Fibroblast of lung (primary cell): Measurements from ENCODE around the gene SPATC1L. TPM values are rescaled to one million over a fixed set of nuclear protein-coding genes. Genes with fewer than 3 reads are reported as not detected.

ENCODE experiments used
- DNase-seq, 2 donors: peaks; one replicate each; pipeline versions ENCODE4 v3.0.0 to v3.0.0-alpha.2; 2010; ENCODE audit warnings: low read depth in 2 of 2
- H2AFZ ChIP-seq: 2 replicates; pipeline ENCODE4 v1.5.1; 2012; ENCODE audit warnings: low read length, control low read depth, inconsistent platforms
- H3K27ac ChIP-seq: 2 replicates; pipeline ENCODE4 v1.5.1; 2011; ENCODE audit warnings: low read length, control low read depth; ENCODE audit not compliant: insufficient read depth
- H3K27me3 ChIP-seq: 2 replicates; pipeline ENCODE4 v1.5.1; 2011; ENCODE audit warnings: mild to moderate bottlenecking, low read length; ENCODE audit not compliant: control insufficient read depth, insufficient read depth
- H3K36me3 ChIP-seq: 2 replicates; pipeline ENCODE4 v1.5.1; 2011; ENCODE audit warnings: low read length; ENCODE audit not compliant: control insufficient read depth, insufficient read depth
- H3K4me1 ChIP-seq: 2 replicates; pipeline ENCODE4 v1.5.1; 2011; ENCODE audit warnings: low read length; ENCODE audit not compliant: control insufficient read depth, insufficient read depth; ENCODE audit errors: extremely low read depth
- H3K4me2 ChIP-seq: 2 replicates; pipeline ENCODE4 v1.5.1; 2011; ENCODE audit warnings: low read length, control low read depth; ENCODE audit not compliant: insufficient read depth; ENCODE audit errors: extremely low read depth
- H3K4me3 ChIP-seq, 4 experiments: fragments of 200-600 bp in 1 of 4; sonication (generic) in 1 of 4; replicated peaks in 1 of 4; 2 replicates each; pipeline ENCODE4 v1.5.1; 2011 to 2016; ENCODE audit warnings: low read length in 4 of 4, low read depth in 3 of 4, mild to moderate bottlenecking in 3 of 4, control low read depth in 2 of 4, inconsistent platforms in 1 of 4, mixed read lengths in 1 of 4; ENCODE audit not compliant: insufficient read depth in 1 of 4; ENCODE audit errors: control extremely low read depth in 1 of 4
- H3K79me2 ChIP-seq: 2 replicates; pipeline ENCODE4 v1.5.1; 2012; ENCODE audit warnings: mild to moderate bottlenecking, low read length, inconsistent platforms; ENCODE audit not compliant: control insufficient read depth, insufficient read depth
- H3K9ac ChIP-seq: 2 replicates; pipeline ENCODE4 v1.5.1; 2011; ENCODE audit warnings: mild to moderate bottlenecking, low read length, control low read depth; ENCODE audit not compliant: insufficient read depth
- H3K9me3 ChIP-seq: 2 replicates; pipeline ENCODE4 v1.5.1; 2012; ENCODE audit warnings: low read depth, low read length; ENCODE audit not compliant: control insufficient read depth, insufficient read depth
- H4K20me1 ChIP-seq: 2 replicates; pipeline ENCODE4 v1.5.1; 2011; ENCODE audit warnings: low read length; ENCODE audit not compliant: control insufficient read depth, insufficient read depth; ENCODE audit errors: extremely low read depth
- EZH2 ChIP-seq: IDR thresholded peaks from 2 replicates; pipeline ENCODE4 v1.5.1; 2012; ENCODE audit warnings: low read length, control low read depth, mild to moderate bottlenecking; ENCODE audit errors: missing control alignments
- polyA plus RNA-seq, 2 donors: library from polyadenylated mRNA; depleted of rRNA in 1 of 2; stranded (reverse) in 1 of 2; unstranded in 1 of 2; fragments of >200 nt; gene quantifications; 2 replicates each; pipeline ENCODE4 v1.2.1, GENCODE V29; 2011 to 2012; ENCODE audit warnings: missing spikeins in 1 of 2
- total RNA-seq: library from RNA; depleted of rRNA; stranded (reverse); fragments of >200 nt; gene quantifications from 2 replicates; pipeline ENCODE4 v1.2.1, GENCODE V29; 2014
- TF ChIP-seq, protein P1 (sequence below), 2 donors: IDR thresholded peaks in 1 of 2; conservative IDR thresholded peaks in 1 of 2; 1 replicate in 1 of 2; 2 replicates in 1 of 2; pipeline ENCODE4 v1.5.1; 2011 to 2012; ENCODE audit warnings: low read length in 2 of 2, control low read depth in 1 of 2, inconsistent platforms in 1 of 2, low read depth in 1 of 2, mild to moderate bottlenecking in 1 of 2

SPATC1L gene
- total and polyA plus RNA-seq, 2 donors (not counting 1 experiment from before 2014, with no cell fraction given): 2.9 to 9.6 TPM

DNA sequence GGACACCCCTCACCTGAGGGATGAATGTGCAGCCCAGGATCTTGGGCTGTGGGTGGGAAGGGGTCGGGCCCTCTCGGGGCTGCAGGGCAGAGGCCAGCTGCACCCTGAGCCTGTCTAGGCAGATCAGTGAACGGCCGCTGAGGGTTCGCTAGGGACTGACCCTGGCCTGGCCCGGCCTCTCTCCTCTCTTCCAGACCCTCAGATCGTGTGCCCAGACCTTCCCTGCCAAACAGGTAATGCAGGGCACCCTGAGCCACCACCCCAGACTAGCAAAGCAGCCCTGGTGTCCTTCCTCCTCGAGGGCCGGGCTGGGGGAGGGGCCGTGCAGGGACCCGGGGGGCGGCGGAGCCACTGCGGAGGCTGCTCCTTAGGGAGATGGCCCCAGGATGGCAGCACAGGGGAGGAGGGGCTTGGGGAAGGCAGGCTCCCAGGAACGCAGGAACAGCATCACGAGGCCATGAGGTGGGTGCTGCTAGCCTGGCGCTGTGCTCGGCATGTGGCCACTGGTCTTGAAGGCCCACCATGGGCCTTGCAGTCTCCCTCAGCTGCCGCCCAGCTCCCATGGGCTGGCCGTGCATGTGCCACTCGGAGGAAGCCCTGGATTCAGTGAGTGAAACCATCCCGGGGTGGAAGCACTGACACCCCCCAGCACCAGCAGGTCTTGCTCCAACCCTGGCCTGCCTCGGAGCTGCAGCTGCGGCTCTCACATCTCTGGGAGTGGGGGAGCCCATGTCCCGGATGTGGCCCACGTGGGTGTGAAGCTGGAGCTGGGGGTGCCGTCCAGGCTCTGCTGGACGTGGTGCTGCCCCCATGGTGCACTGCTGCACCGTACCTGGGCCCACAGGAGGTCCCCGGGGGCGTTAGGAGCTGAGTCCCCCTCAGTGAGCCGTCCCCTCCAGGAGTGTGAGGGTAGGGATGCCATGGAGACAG lies 57.7 kb downstream of the SPATC1L start:
- H3K36me3 ChIP-seq: peaks cover 72% of the 10 kb centered on the region
- no peak overlapping the region for H3K9ac ChIP-seq
- no peak for DNase-seq
- H2AFZ ChIP-seq: no peak overlapping the region
- H3K9me3 ChIP-seq: no peaks in the 10 kb centered on the region
- H3K4me3 ChIP-seq: no peak overlapping the region
- H3K27ac ChIP-seq: no peak overlapping the region
- no peaks in the 10 kb centered on the region for H3K4me1 ChIP-seq
- no peaks in the 10 kb centered on the region for H3K27me3 ChIP-seq
- H3K4me2 ChIP-seq: no peak overlapping the region
- H4K20me1 ChIP-seq: no peaks in the 10 kb centered on the region
- TF ChIP-seq, protein P1, sequence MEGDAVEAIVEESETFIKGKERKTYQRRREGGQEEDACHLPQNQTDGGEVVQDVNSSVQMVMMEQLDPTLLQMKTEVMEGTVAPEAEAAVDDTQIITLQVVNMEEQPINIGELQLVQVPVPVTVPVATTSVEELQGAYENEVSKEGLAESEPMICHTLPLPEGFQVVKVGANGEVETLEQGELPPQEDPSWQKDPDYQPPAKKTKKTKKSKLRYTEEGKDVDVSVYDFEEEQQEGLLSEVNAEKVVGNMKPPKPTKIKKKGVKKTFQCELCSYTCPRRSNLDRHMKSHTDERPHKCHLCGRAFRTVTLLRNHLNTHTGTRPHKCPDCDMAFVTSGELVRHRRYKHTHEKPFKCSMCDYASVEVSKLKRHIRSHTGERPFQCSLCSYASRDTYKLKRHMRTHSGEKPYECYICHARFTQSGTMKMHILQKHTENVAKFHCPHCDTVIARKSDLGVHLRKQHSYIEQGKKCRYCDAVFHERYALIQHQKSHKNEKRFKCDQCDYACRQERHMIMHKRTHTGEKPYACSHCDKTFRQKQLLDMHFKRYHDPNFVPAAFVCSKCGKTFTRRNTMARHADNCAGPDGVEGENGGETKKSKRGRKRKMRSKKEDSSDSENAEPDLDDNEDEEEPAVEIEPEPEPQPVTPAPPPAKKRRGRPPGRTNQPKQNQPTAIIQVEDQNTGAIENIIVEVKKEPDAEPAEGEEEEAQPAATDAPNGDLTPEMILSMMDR (conservative IDR thresholded peaks at IDR 0.05 in 1 of 2, IDR thresholded peaks at IDR 0.05 in 1 of 2; ENCODE audit: low read depth in 1 of 2, low read length in 2 of 2): no peak
- no peak for TF ChIP-seq EZH2
- H3K79me2 ChIP-seq: peaks cover 9% of the 10 kb centered on the region

DNA sequence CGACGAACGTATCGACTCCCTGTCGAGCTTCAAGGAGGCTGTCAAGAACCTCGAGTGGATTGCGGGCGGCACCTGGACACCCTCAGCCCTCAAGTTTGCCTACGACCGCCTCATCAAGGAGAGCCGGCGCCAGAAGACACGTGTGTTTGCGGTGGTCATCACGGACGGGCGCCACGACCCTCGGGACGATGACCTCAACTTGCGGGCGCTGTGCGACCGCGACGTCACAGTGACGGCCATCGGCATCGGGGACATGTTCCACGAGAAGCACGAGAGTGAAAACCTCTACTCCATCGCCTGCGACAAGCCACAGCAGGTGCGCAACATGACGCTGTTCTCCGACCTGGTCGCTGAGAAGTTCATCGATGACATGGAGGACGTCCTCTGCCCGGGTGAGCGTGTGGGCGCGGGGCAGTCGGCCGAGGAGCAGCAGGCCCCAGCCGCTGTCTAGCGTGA lies 58.4 kb downstream of the SPATC1L start:
- peaks cover 76% of the 10 kb centered on the region for H3K36me3 ChIP-seq
- H3K4me1 ChIP-seq: no peaks in the 10 kb centered on the region
- H3K27me3 ChIP-seq: no peaks in the 10 kb centered on the region
- H4K20me1 ChIP-seq: no peaks in the 10 kb centered on the region
- no peak overlapping the region for H3K4me2 ChIP-seq
- H2AFZ ChIP-seq: no peak overlapping the region
- TF ChIP-seq EZH2: no peak
- TF ChIP-seq, protein P1 (conservative IDR thresholded peaks at IDR 0.05 in 1 of 2, IDR thresholded peaks at IDR 0.05 in 1 of 2; ENCODE audit: low read depth in 1 of 2, low read length in 2 of 2): no peak
- no peaks in the 10 kb centered on the region for H3K9me3 ChIP-seq
- peaks cover 11% of the 10 kb centered on the region for H3K79me2 ChIP-seq
- DNase-seq: no peak
- no peak overlapping the region for H3K9ac ChIP-seq
- no peak overlapping the region for H3K4me3 ChIP-seq
- H3K27ac ChIP-seq: no peak overlapping the region

DNA sequence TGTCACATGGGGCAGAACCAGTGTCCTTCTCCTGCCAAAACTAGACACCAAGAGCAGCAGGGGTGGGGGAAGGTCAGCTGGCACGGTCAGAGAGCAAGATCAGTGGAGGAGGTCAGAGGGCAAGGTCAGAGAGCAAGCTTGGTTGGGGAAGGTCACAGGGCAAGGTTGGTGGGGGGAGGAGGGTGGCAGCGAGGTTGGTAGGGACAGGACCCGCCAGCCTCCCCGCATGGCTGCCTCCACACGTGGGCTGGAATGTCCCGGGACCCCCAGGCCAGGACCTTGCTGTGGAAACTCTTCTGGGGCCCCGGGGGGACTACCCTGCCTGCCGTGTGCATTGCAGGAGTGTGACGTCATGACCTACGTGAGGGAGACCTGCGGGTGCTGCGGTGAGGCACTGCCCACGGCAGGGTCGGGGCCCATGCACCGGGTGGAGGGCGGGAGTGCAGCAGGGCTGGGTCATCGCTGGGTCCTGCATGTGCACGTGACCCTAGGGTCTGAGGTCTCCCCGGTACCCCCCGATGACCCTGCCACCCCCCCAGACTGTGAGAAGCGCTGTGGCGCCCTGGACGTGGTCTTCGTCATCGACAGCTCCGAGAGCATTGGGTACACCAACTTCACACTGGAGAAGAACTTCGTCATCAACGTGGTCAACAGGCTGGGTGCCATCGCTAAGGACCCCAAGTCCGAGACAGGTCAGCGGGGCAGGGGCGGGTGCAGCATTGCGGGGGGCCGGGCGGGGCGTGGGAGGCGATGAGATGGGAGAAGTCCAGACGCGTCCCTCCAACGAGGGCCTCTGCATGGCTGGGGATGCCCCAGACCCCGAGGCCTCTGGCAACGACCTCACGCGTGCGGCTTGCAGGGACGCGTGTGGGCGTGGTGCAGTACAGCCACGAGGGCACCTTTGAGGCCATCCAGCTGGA lies 59.1 kb downstream of the SPATC1L start:
- Histone ChIP-seq H3K4me1 (no peaks in the 10 kb centered on the region), H3K36me3 (peaks cover 78% of the 10 kb centered on the region), H3K4me2 (no peak overlapping the region), H3K9me3 (no peaks in the 10 kb centered on the region), H3K27me3 (no peaks in the 10 kb centered on the region), H4K20me1 (no peaks in the 10 kb centered on the region), H3K27ac (no peak overlapping the region), H2AFZ (no peak overlapping the region), H3K79me2 (peaks cover 14% of the 10 kb centered on the region), H3K9ac (no peak overlapping the region), H3K4me3 (no peak overlapping the region)
- DNase-seq: no peak
- TF ChIP-seq, protein P1 (conservative IDR thresholded peaks at IDR 0.05 in 1 of 2, IDR thresholded peaks at IDR 0.05 in 1 of 2; ENCODE audit: low read depth in 1 of 2, low read length in 2 of 2): no peak
- no peak for TF ChIP-seq EZH2
